ENCODE measurements around the gene CYP27B1.

Gene CYP27B1

DNA sequence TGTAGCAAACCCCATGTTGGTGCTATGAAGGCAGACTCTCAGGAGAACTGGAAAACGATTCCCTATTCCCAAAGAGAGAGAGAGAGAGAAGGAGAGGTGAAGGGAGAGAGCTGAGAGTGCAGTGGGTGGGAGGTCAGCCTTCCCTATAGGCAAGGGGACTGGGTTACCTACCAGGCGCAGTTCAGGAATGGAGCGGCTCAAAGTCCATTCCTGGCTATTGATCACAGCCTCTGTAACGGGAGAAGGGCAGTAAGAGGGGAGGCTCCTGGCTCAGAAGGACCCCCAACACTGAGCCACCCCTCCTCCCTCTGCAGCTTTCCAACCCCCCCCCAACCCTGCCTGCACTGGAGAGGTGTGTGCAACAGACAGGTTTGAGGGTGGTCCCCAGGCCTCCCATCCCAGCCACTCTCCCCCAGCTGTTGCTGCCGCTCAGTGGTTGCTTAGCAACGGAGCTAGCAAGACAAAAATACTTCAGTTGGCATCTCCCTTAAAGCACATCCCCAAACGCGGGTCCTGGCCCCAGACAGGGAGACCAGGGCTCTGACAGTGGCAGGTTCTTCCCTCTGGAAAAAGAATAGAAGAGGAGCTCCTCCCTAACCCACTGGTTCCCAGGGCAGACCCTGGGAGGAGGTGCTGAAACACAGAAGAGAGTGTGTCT, 31.6 kb downstream of the CYP27B1 start:
- DNase-seq (ENCODE audit: low spot score), result no peak

- no peak for DNase-seq (ENCODE audit: low spot score)
These were observed 32.3 kb downstream of the CYP27B1 start for GRCh38 chr12:57734591-57734990.

DNA sequence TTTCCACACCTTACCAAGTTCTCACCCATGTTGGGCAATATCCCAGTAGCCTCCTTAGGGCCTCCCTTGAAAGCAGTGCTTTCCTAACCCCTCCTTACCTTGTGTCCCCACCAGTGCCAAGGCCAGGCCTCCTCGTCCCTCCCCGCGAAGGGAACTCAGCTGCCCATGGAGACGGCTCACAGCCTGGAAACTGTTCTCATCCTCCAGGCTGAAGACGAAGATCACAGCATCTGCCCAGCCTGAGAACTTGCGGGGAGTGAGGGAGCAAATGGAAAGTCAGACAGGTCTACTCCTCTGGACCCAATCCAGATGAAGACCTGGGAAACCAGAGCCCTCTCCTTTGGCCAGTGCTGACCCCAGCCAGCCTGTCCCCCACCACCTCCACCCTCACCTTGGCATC, 33.0 kb downstream of the CYP27B1 start:
- no peak for DNase-seq (ENCODE audit: low spot score)

GRCh38 chr12:57732726-57733593, 33.9 kb downstream of the CYP27B1 start:
- no peak for DNase-seq (ENCODE audit: low spot score)

DNA sequence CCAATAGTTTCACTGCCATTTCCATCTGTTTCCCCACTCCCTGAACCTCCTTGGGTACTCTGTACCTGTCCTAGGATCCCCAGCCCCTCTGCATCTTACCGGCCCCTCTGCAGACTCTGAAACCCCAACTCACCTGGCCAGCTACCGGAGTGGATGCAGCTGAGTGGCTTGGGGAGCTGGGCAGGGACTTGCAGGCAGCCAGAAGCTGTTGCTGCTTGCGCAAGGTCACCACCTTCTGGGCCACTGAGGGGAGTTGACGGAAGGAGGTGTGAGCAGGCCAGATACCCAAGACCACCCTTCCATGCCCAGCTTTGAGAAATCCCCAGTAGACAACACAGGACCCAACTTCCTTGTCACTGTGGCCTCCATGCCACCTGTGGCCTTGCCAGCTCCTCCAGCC, 34.6 kb downstream of the CYP27B1 start:
- no peak for DNase-seq (ENCODE audit: low spot score)

DNA sequence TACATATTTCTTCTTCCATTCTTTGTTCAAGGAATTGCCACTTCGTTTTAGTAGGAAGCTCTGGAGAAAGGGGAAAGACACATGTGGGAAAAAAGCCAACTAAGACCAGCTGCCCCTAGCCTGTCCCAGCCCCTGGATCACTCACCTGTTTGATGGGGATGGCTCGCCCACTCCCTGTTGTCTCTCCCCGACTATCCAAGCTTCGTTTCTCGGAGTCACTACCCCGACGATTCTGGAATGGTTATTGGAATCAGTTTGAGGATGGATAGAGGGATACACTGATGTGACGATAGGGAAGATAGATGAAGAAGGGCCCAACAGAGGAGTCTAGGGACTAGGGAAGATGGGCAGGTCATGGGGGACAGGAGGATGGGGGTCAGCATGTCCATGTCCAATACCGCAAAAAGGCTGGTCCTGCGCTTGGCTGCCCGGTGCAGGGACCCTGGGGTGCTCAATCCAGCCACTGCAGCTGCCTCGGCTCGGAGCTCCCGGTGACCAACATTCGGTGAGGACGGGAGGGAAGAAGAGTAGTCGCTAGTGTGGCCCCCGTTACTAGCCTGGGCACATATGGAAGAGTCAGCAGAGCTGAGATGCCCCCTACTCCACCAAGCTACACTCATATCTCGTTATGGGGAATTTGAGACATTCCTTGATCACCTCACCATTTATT, 35.3 kb downstream of the CYP27B1 start:
- DNase-seq (ENCODE audit: low spot score), result no peak

DNA sequence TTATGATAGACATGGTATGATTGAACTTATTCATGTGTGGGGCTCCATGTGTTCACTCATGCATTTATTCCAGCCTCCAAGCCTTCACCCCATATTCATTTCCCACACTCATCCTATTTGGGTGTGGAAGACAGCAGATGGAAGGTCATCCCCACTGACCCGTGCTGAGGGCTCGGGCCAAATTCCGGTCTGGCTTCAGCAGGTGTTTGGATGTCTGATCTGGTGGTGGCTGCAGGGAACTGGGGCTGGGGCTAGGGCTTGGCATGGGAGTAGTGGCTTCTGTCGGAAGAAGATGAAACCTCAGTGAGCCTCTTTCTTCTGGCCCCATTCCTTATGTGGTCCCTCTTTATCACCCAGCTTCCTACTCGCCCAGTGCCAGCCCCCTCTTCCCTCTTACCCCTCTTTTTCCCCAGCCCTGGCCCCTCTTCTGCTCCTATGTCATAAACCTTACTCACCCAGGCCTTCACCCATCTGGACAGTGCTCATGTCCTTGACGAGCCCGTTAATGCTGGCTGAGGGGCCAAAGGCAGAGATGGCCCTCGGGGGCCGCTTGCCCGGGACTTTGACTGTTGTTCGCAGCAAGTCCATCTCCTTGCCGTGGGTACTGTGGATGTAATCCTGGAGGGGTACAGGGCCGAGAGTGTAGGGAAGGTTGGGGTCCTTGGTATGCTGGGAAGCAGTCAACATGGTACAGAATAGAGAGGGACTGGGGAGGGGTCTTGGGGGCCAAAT, 36.4 kb downstream of the CYP27B1 start:
- DNase-seq (ENCODE audit: low spot score), result no peak

- no peak for DNase-seq (ENCODE audit: low spot score)
These were observed 37.5 kb downstream of the CYP27B1 start for GRCh38 chr12:57729321-57729844.

GRCh38 chr12:57727758-57728395, 39.0 kb downstream of the CYP27B1 start:
- no peak for DNase-seq (ENCODE audit: low spot score)

DNA sequence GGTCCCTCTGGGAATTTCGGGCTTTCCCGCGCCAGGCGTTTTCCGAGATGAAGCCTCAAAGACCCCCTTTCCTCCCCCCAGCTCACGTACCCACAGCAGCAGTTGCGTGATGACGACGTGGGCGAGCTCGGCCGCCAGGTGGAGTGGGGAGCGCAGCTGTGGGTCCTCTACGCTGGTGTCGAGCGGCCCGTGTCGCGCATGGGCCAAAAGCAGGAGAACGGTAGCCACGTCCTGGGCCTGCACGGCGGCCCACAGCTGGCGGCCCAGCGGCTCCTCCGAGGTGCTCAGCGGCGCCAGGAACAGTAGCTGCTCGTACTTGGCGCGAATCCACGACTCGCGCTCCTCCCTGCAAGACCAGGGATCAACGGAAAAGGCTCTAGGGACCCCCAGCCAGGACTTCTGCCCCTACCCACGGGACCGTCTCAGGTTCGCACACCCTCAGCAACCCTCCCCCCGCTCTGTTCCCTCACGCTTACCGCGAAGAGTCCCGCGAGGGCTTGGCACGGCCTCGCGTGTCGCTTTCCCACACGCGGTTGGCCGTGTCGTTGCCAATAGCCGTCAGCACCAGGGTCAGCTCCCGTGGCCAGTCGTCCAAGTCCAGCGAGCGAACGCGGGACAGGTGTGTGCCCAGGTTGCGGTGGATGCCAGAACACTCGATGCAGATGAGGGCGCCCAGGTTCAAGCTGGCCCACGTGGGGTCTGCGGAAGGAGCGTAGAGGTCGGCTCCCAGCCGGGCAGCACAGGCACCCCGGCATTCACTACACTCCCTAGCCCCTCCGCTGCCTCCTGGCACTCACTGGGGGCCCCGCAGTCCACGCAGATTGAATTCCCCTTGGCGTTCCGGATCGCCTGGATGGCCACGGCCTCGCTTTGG, 39.8 kb downstream of the CYP27B1 start:
- DNase-seq (ENCODE audit: low spot score), result no peak

GRCh38 chr12:57726151-57726883, 40.6 kb downstream of the CYP27B1 start:
- DNase-seq (ENCODE audit: low spot score), result no peak

DNA sequence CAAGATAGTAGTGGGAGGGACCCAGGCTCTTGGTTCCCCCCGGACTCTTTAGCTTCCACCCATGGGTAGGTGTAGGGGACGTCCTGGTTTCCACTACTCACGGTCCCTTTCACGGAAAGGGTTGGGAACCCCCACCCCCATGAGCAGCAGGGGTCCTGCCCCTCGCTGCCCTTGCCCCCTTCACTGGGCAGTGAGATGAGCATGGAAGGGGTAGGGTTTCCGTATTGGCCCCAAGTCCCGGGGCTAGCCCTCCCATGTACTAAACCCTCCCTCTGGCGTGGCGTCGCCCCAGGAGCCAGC, 41.1 kb downstream of the CYP27B1 start:
- no peak for DNase-seq (ENCODE audit: low spot score)

GRCh38 chr12:57724936-57725740, 41.7 kb downstream of the CYP27B1 start:
- no peak for DNase-seq (ENCODE audit: low spot score)

DNA sequence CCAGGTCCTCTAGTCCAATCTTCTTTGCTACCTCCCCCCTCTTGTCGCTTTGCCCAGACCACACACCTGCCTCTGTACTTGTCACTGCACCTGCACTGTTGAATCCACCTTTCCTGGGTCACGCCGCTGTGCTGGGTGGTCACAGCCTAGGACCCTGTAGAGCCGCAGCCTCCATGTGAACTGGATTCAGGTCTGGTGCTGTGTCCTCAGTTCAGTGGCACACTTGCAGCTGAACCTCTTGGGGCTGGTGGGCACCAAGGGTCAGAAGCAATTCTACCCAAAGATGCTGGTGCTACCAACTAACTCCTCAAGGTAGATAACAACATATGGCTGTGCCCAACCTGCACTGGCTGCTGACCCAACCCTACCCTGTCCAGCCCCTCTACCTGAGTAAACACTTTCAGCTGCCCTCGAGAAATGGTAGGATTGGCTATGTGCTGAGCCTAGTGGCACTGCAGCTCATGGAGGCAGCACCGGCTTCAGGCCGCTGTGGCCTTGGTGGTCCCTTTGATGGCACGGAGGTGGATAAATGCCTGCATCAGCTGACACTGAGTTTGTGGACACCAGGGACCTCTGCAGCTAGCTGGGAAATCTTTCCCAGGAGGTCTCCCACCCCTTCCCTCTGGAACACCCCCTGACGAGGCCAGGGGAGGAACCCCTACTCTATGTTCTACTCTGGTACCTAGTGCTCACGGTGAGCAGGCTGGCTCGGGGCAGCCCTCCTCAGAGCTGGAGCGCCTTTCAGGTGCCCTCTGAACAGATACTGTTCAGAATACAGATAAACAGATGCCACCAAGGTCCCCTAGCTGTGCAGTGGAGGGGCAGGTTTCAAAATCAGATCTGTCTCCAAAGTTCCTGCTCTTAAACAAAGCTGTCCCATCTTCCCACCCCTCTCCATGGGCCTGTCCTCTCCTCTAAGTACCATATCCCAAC, 42.6 kb downstream of the CYP27B1 start:
- no peak for DNase-seq (ENCODE audit: low spot score)

DNA sequence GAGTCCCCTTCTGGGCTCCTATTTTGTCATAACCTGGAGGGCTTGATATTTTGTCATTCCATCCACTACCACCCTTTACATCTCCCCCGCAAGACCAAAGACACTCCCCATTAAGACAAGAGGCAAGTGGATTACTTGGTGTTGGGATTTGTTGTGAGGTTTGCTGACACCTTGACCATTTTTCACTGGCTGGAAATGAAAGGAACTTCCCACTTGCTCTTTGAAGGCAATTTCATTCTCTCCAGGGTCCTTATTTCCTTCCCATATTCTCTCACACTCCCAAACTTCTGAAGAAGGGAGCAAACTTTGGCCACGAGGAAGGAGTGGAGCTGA, 43.3 kb downstream of the CYP27B1 start:
- no peak for DNase-seq (ENCODE audit: low spot score)

DNA sequence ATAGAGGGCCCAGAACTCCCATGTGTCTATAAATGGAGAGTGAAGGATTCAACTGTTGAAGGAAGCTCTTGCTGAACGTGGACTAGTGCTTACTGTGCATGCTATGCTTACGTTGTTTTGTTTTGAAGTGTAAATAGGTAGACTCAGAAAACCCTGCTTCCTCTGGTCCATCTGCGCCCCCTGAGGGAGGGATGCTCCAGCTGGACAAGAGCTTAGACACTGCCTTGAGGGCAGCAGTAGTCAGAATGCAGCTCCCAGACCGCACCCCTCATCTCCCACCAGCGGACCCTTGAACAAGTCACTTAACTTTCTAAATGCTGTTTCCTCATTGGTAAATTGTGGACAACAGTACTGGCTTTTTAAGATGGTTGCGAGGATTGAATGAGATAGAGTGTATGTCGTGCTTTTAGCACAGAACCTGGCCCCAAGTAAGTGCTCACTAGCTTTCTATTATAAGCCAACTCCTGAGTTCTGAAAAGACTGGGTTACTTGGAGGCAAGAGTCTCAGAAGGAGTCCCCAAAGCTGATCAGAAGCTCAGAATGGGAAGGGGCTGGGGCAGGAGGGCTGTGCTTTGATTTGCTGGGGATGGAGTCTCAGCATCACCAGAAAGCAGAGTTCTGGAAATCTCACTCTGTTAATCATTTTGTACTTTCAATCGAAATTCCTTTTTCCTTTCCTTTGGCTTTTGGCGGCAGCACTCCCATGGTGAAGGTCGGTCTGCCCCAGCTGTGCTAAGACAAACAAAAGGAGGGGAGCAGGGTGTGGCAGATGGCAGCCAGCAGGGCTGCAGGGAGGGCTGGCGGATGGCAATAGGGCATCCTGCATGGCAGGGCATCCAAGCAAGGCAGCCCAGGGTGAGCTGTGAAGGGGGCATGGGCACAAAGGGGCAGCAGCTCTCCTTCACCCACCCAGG, 43.9 kb downstream of the CYP27B1 start:
- DNase-seq (ENCODE audit: low spot score), result no peak

Data from left forelimb (tissue), 1 donor.